K562 (cell line): Measurements from ENCODE around the gene IRF2BP1. TPM values are rescaled to one million over a fixed set of nuclear protein-coding genes. Genes with fewer than 3 reads are reported as not detected.

Experiments
- CAMTA2 ChIP-seq: fragments of 250-450 bp; sonication (Bioruptor Pico); conservative IDR thresholded peaks from 2 replicates; pipeline ENCODE4 v1.5.1; 2022
- CXXC5 ChIP-seq: fragments of 250-450 bp; sonication (Bioruptor Pico); IDR thresholded peaks from 2 replicates; pipeline ENCODE4 v1.8.0; 2022; ENCODE audit warnings: inconsistent platforms, mild to moderate bottlenecking, moderate library complexity
- ETV1 ChIP-seq: fragments of 450-650 bp; conservative IDR thresholded peaks from 2 replicates; pipeline ENCODE4 v1.6.1; 2016; ENCODE audit warnings: missing genetic modification characterization, control low read depth, low read depth, missing compliant biosample characterization
- ETV5 ChIP-seq: sonication (generic); formaldehyde crosslinking; IDR thresholded peaks from 2 replicates; pipeline ENCODE4 v1.4.0; 2020; ENCODE audit warnings: low read depth, mild to moderate bottlenecking, missing genetic modification reagents
- JUN ChIP-seq, 2 experiments: sonication (generic) in 1 of 2; formaldehyde crosslinking in 1 of 2; IDR thresholded peaks; 2 replicates each; pipeline versions ENCODE4 v1.6.1 to v1.8.0; 2012 to 2022; ENCODE audit warnings: borderline replicate concordance in 2 of 2, mild to moderate bottlenecking in 2 of 2, improper control_type of control experiment in 1 of 2, low read depth in 1 of 2, low read length in 1 of 2, missing genetic modification reagents in 1 of 2
- MNT ChIP-seq, 2 experiments: fragments of 450-650 bp; conservative IDR thresholded peaks; 2 replicates each; pipeline ENCODE4 v1.6.1; 2017; ENCODE audit warnings: mild to moderate bottlenecking in 2 of 2, moderate library complexity in 2 of 2
- NONO ChIP-seq, 2 experiments: fragments of 200-400 bp in 1 of 2; fragments of 450-650 bp in 1 of 2; formaldehyde crosslinking in 1 of 2; IDR thresholded peaks; 2 replicates each; pipeline ENCODE4 v1.6.1; 2017; ENCODE audit warnings: low read depth in 2 of 2, mild to moderate bottlenecking in 2 of 2, moderate library complexity in 2 of 2, low read length in 1 of 2
- NR2C2 ChIP-seq, 2 experiments: fragments of 200-800 bp in 1 of 2; sonication (Bioruptor generic) in 1 of 2; sonication (generic) in 1 of 2; formaldehyde crosslinking in 1 of 2; IDR thresholded peaks; 2 replicates each; pipeline versions ENCODE4 v1.6.1 to v1.8.0; 2016 to 2022; ENCODE audit warnings: mild to moderate bottlenecking in 1 of 2, missing compliant biosample characterization in 1 of 2, missing genetic modification characterization in 1 of 2, missing genetic modification reagents in 1 of 2
- PHB2 ChIP-seq: fragments of 450-650 bp; IDR thresholded peaks from 2 replicates; pipeline ENCODE4 v1.6.1; 2017; ENCODE audit warnings: low read depth
- PHF8 ChIP-seq: fragments of 200-600 bp; sonication (generic); IDR thresholded peaks from 2 replicates; pipeline ENCODE4 v1.6.1; 2012; ENCODE audit warnings: mixed run types, mild to moderate bottlenecking, inconsistent platforms, low read length, moderate library complexity, borderline replicate concordance
- POLR2G ChIP-seq: fragments of 200-400 bp; formaldehyde crosslinking; IDR thresholded peaks from 2 replicates; pipeline ENCODE4 v1.6.1; 2017; ENCODE audit warnings: low read depth, mild to moderate bottlenecking, antibody characterized with exemption, low read length, moderate library complexity
- RB1 ChIP-seq: fragments of 450-650 bp; IDR thresholded peaks from 2 replicates; pipeline ENCODE4 v1.6.1; 2017; ENCODE audit warnings: low read depth, mild to moderate bottlenecking
- SAFB ChIP-seq: fragments of 200-400 bp; formaldehyde crosslinking; IDR thresholded peaks from 2 replicates; pipeline ENCODE4 v1.6.1; 2017; ENCODE audit warnings: low read depth, low read length, borderline replicate concordance
- SIN3A ChIP-seq, 2 experiments: fragments of 150-350 bp in 1 of 2; IDR thresholded peaks; 2 replicates each; pipeline ENCODE4 v1.6.1; 2011 to 2016; ENCODE audit warnings: borderline replicate concordance in 2 of 2, low read depth in 2 of 2, low read length in 2 of 2, mild to moderate bottlenecking in 2 of 2, moderate library complexity in 2 of 2; ENCODE audit not compliant: control insufficient read depth in 1 of 2
- SMAD1 ChIP-seq: fragments of 150-350 bp; IDR thresholded peaks from 2 replicates; pipeline ENCODE4 v1.6.1; 2014; ENCODE audit warnings: low read length, low read depth; ENCODE audit not compliant: partially characterized antibody
- TBL1XR1 ChIP-seq, 2 experiments: IDR thresholded peaks; 2 replicates each; pipeline ENCODE4 v1.6.1; 2012; ENCODE audit warnings: improper control_type of control experiment in 2 of 2, low read length in 2 of 2, mild to moderate bottlenecking in 1 of 2
- TFAP4 ChIP-seq: sonication (generic); formaldehyde crosslinking; IDR thresholded peaks from 2 replicates; pipeline ENCODE4 v1.8.0; 2022; ENCODE audit warnings: missing genetic modification reagents, mild to moderate bottlenecking, moderate library complexity, borderline replicate concordance
- ZBTB2 ChIP-seq: fragments of 450-650 bp; IDR thresholded peaks from 2 replicates; pipeline ENCODE4 v1.6.1; 2016; ENCODE audit warnings: antibody characterized with exemption
- ZNF347 ChIP-seq: fragments of 450-650 bp; formaldehyde crosslinking; IDR thresholded peaks from 2 replicates; pipeline ENCODE4 v1.4.0; 2020; ENCODE audit warnings: low read depth, mild to moderate bottlenecking, moderate library complexity
- ZNF445 ChIP-seq: fragments of 250-450 bp; sonication (Bioruptor Pico); IDR thresholded peaks from 2 replicates; pipeline ENCODE4 v1.4.0; 2020; ENCODE audit warnings: low read depth, mild to moderate bottlenecking, moderate library complexity
- polyA plus RNA-seq, 8 experiments: library from polyadenylated mRNA; depleted of rRNA in 4 of 8; stranded (reverse) in 5 of 8; unstranded in 3 of 8; fragments of >200 nt; fragmentation: Nextera tagmentation in 2 of 8; fragmentation: Illumina TruSeq in 1 of 8; extraction: Ambion mirVana in 2 of 8; extraction: Trizol in 1 of 8; gene quantifications; 2 replicates each; pipeline versions ENCODE4 v1.2.1 to v1.2.3, GENCODE V29; 2011 to 2014; ENCODE audit warnings: inconsistent platforms in 1 of 8, missing spikeins in 1 of 8
- total RNA-seq, 7 experiments: library from RNA; depleted of rRNA in 6 of 7; stranded (reverse); fragments of >200 nt in 6 of 7; fragmentation: Illumina TruSeq in 2 of 7; extraction: Trizol in 2 of 7; gene quantifications; 2 replicates each; pipeline versions ENCODE4 v1.2.1 to v1.2.3, GENCODE V29; 2011 to 2021; ENCODE audit warnings: low replicate concordance in 1 of 7

The IRF2BP1 gene
- total and polyA plus RNA-seq, 9 of the 15 experiments (the other 6 are each of a cell fraction or from before 2014, with no cell fraction given) = 0.61 to 35.9 (median 3.5) TPM

GRCh38 chr19:45885556-45886426 is at the start of gene IRF2BP1 (continued):
- TF ChIP-seq ZNF347 (CRISPR knock-in tag) = no peak
- peak in 1 of 2 experiments; percentile 4; a peak in 1 of 4 replicates for TF ChIP-seq SIN3A (IDR thresholded peaks at IDR 0.05; ENCODE audit: borderline replicate concordance in 2 of 2, control insufficient read depth in 1 of 2, low read depth in 2 of 2, low read length in 2 of 2)
- peak; percentile 81 for TF ChIP-seq POLR2G
- peak; percentile 78 for TF ChIP-seq CXXC5 (CRISPR knock-in tag)
- no peak for TF ChIP-seq ZNF445 (CRISPR knock-in tag)
- TF ChIP-seq JUN (IDR thresholded peaks at IDR 0.05; ENCODE audit: borderline replicate concordance, low read depth, low read length) = peak; percentile 50; the same call in 1 of the 2 replicates
- 0 out of 2 replicates have a peak, but pooled peaks have one; percentile 46 for TF ChIP-seq JUN (CRISPR knock-in tag; IDR thresholded peaks at IDR 0.05; ENCODE audit: borderline replicate concordance)
- peak; percentile 44 to 59; a peak in 2 of 4 replicates for TF ChIP-seq NONO (IDR thresholded peaks at IDR 0.05; ENCODE audit: low read depth in 2 of 2, low read length in 1 of 2)
- no peak for TF ChIP-seq NR2C2 (CRISPR knock-in tag; IDR thresholded peaks at IDR 0.05)
- TF ChIP-seq NR2C2 (tag; IDR thresholded peaks at IDR 0.05) = peak; percentile 74; the same call in 1 of the 2 replicates
- TF ChIP-seq ZBTB2 = no peak
- TF ChIP-seq SMAD1 = peak; percentile 96
- TF ChIP-seq PHF8 = peak; percentile 57; the same call in 1 of the 2 replicates
- TF ChIP-seq RB1 = peak; percentile 45
- peak in 1 of 2 experiments; percentile 29; a peak in 1 of 4 replicates for TF ChIP-seq MNT (conservative IDR thresholded peaks at IDR 0.05)
- TF ChIP-seq SAFB = peak; percentile 77
- TF ChIP-seq PHB2 = no peak
- 0 out of 2 replicates have a peak, but pooled peaks have one; percentile 24 for TF ChIP-seq TFAP4 (CRISPR knock-in tag)
- TF ChIP-seq CAMTA2 = 0 out of 2 replicates have a peak, but pooled peaks have one; percentile 46
- peak in 1 of 2 experiments; percentile 16; a peak in 1 of 4 replicates for TF ChIP-seq TBL1XR1 (IDR thresholded peaks at IDR 0.05; ENCODE audit: low read length in 2 of 2)
- 0 out of 2 replicates have a peak, but pooled peaks have one; percentile 10 for TF ChIP-seq ETV1 (tag)
- no peak for TF ChIP-seq ETV5 (CRISPR knock-in tag)
